Measurements from ENCODE around the gene MEPE. TPM values are rescaled to one million over a fixed set of nuclear protein-coding genes. Genes with fewer than 3 reads are reported as not detected.

MEPE gene
- total RNA-seq, 2 experiments from 2014 or later, result not detected

DNA sequence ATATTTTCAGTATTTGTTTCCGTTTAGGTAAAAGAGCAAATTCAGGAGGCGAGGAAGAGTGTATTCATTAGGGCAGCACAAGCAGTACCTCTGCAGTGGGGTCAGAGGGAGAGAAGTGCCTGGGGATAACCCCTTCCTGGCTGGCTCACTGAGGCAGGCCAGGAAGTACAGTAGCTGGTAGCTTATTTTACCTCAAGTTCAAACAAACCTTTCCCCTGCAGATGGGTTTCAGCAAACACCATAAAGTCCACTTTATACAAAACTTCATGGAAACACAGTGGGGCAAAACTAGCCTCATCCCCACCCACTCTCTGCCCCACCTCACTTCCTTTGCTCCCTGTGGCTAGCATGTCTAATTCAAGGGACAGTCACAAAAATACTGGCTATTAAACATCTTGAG is 29.5 kb downstream of the MEPE start:
- CTCF ChIA-PET (ENCODE audit: unreplicated experiment), result no interaction called here
- Histone ChIP-seq H3K9me3 (ENCODE audit: low read length) (no peaks in the 10 kb centered on the region), H3K4me3 (ENCODE audit: low read depth, low read length, poor library complexity, severe bottlenecking) (no peak overlapping the region), H2AFZ (ENCODE audit: low read length) (no peak overlapping the region), H3K79me2 (ENCODE audit: insufficient read depth, low read depth, low read length) (no peaks in the 10 kb centered on the region), H3K27ac (ENCODE audit: low read depth, low read length, poor library complexity, severe bottlenecking) (no peak overlapping the region), H3K9me2 (ENCODE audit: insufficient read depth, low read length) (no peaks in the 10 kb centered on the region), H4K20me1 (ENCODE audit: insufficient read depth, low read length) (no peaks in the 10 kb centered on the region), H3K36me3 (ENCODE audit: insufficient read depth, low read length) (no peaks in the 10 kb centered on the region), H3K4me1 (ENCODE audit: insufficient read depth, low read length, poor library complexity, severe bottlenecking) (no peaks in the 10 kb centered on the region), H3K4me2 (ENCODE audit: low read length) (no peak overlapping the region)
- no peak for DNase-seq (ENCODE audit: low spot score)
- TF ChIP-seq EZH2phosphoT487 (IDR thresholded peaks at IDR 0.05; ENCODE audit: borderline replicate concordance, low read depth, low read length), result no peak
- TF ChIP-seq, protein P1, sequence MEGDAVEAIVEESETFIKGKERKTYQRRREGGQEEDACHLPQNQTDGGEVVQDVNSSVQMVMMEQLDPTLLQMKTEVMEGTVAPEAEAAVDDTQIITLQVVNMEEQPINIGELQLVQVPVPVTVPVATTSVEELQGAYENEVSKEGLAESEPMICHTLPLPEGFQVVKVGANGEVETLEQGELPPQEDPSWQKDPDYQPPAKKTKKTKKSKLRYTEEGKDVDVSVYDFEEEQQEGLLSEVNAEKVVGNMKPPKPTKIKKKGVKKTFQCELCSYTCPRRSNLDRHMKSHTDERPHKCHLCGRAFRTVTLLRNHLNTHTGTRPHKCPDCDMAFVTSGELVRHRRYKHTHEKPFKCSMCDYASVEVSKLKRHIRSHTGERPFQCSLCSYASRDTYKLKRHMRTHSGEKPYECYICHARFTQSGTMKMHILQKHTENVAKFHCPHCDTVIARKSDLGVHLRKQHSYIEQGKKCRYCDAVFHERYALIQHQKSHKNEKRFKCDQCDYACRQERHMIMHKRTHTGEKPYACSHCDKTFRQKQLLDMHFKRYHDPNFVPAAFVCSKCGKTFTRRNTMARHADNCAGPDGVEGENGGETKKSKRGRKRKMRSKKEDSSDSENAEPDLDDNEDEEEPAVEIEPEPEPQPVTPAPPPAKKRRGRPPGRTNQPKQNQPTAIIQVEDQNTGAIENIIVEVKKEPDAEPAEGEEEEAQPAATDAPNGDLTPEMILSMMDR (conservative IDR thresholded peaks at IDR 0.05; ENCODE audit: low read length), result no peak
- intact Hi-C loops (cut with micrococcal nuclease; ENCODE audit: unreplicated experiment), result no loop called here
- POLR2A ChIA-PET, result no interaction called here
- BruUV-seq (replicated peaks), result no TSS peak

DNA sequence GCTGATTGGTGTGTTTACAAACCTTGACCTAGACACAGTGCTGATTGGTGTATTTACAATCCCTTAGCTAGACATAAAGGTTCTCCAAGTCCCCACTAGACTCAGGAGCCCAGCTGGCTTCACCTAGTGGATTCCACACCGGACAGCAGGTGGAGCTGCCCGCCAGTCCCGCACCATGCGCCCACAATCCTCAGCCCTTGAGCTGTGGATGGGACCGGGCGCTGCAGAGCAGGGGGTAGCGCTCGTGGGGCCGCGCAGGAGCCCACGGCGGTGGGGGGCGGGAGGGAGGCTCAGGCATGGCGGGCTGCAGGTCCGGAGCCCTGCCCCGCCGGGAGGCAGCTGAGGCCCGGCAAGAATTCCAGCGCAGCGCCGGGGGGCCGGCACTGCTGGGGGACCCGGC is 30.7 kb downstream of the MEPE start:
- CTCF ChIA-PET (ENCODE audit: unreplicated experiment), result no interaction called here
- DNase-seq (ENCODE audit: low spot score), result no peak
- Histone ChIP-seq H3K36me3 (ENCODE audit: insufficient read depth, low read length) (no peaks in the 10 kb centered on the region), H3K9me3 (ENCODE audit: low read length) (no peaks in the 10 kb centered on the region), H3K9me2 (ENCODE audit: insufficient read depth, low read length) (no peaks in the 10 kb centered on the region), H4K20me1 (ENCODE audit: insufficient read depth, low read length) (no peaks in the 10 kb centered on the region), H3K27ac (ENCODE audit: low read depth, low read length, poor library complexity, severe bottlenecking) (no peak overlapping the region), H3K4me2 (ENCODE audit: low read length) (no peak overlapping the region), H3K4me3 (ENCODE audit: low read depth, low read length, poor library complexity, severe bottlenecking) (no peak overlapping the region), H3K4me1 (ENCODE audit: insufficient read depth, low read length, poor library complexity, severe bottlenecking) (no peaks in the 10 kb centered on the region), H3K79me2 (ENCODE audit: insufficient read depth, low read depth, low read length) (no peaks in the 10 kb centered on the region), H2AFZ (ENCODE audit: low read length) (no peak overlapping the region)
- intact Hi-C loops (cut with micrococcal nuclease; ENCODE audit: unreplicated experiment), result no loop called here
- POLR2A ChIA-PET, result no interaction called here
- TF ChIP-seq, protein P1 (conservative IDR thresholded peaks at IDR 0.05; ENCODE audit: low read length), result no peak
- TF ChIP-seq EZH2phosphoT487 (IDR thresholded peaks at IDR 0.05; ENCODE audit: borderline replicate concordance, low read depth, low read length), result no peak
- no TSS peak for BruUV-seq (replicated peaks)

DNA sequence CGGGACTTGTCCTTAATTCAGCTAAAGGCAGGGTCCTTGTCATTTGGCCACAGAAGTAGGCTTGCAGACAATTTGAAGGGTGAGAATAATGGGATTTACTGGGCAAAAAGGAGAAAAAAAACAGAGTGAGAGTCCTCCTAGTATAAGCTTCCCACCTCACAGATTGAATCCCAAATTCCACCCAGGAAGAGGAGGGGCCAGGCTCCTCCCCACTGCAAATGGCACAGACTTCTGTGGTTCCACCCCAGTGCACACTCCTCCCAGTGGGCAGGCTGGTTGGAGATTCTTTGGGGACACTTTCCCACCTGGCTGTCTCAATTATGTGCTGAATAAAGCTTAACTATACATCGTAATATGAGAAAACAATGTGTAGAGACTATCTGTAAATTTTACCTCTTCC is 31.6 kb downstream of the MEPE start:
- no peaks in the 10 kb centered on the region for H3K9me3 ChIP-seq (ENCODE audit: low read length)
- TF ChIP-seq EZH2phosphoT487 (IDR thresholded peaks at IDR 0.05; ENCODE audit: borderline replicate concordance, low read depth, low read length), result no peak
- TF ChIP-seq, protein P1 (conservative IDR thresholded peaks at IDR 0.05; ENCODE audit: low read length), result no peak
- DNase-seq (ENCODE audit: low spot score), result no peak
- POLR2A ChIA-PET, result interaction anchor here (0.7 to 0.9 kb wide), 3 partner anchors 43 to 593 kb away, joined by 3 to 4 read pairs (median 3); no protein-coding TSS in a partner anchor
- no peak overlapping the region for H2AFZ ChIP-seq (ENCODE audit: low read length)
- H3K27ac ChIP-seq (ENCODE audit: low read depth, low read length, poor library complexity, severe bottlenecking), result no peak overlapping the region
- intact Hi-C loops (cut with micrococcal nuclease; ENCODE audit: unreplicated experiment), result no loop called here
- no peaks in the 10 kb centered on the region for H3K36me3 ChIP-seq (ENCODE audit: insufficient read depth, low read length)
- H3K9me2 ChIP-seq (ENCODE audit: insufficient read depth, low read length), result no peaks in the 10 kb centered on the region
- CTCF ChIA-PET (ENCODE audit: unreplicated experiment), result no interaction called here
- no TSS peak for BruUV-seq (replicated peaks)
- H3K4me1 ChIP-seq (ENCODE audit: insufficient read depth, low read length, poor library complexity, severe bottlenecking), result no peaks in the 10 kb centered on the region
- no peaks in the 10 kb centered on the region for H4K20me1 ChIP-seq (ENCODE audit: insufficient read depth, low read length)
- no peak overlapping the region for H3K4me2 ChIP-seq (ENCODE audit: low read length)
- no peak overlapping the region for H3K4me3 ChIP-seq (ENCODE audit: low read depth, low read length, poor library complexity, severe bottlenecking)
- no peaks in the 10 kb centered on the region for H3K79me2 ChIP-seq (ENCODE audit: insufficient read depth, low read depth, low read length)
